Spinal cord (tissue), 10 donors: ENCODE measurements around the gene VPS52. TPM values are rescaled to one million over a fixed set of nuclear protein-coding genes. Genes with fewer than 3 reads are reported as not detected.
A peak's percentile ranks its signal among the peaks of the same experiment; 100 is the strongest.

Experiments
- DNase-seq, 6 donors: peaks; one replicate each; pipeline versions ENCODE4 v3.0.0 to v3.0.0-alpha.2; 2013 to 2015; ENCODE audit warnings: low spot score in 6 of 6, low read depth in 4 of 6
- H3K27ac ChIP-seq: one replicate; pipeline ENCODE4 v1.5.1; 2013; ENCODE audit warnings: low read depth, low read length, control low read depth
- H3K27me3 ChIP-seq: one replicate; pipeline ENCODE4 v1.6.1; 2013; ENCODE audit warnings: low read length; ENCODE audit not compliant: control insufficient read depth, insufficient read depth
- H3K36me3 ChIP-seq: one replicate; pipeline ENCODE4 v1.6.1; 2013; ENCODE audit warnings: low read length; ENCODE audit not compliant: control insufficient read depth, insufficient read depth
- H3K4me1 ChIP-seq: one replicate; pipeline ENCODE4 v1.6.1; 2013; ENCODE audit warnings: low read length; ENCODE audit not compliant: control insufficient read depth, insufficient read depth
- H3K4me3 ChIP-seq: one replicate; pipeline ENCODE4 v1.5.1; 2013; ENCODE audit warnings: low read depth, low read length, control low read depth
- H3K9me3 ChIP-seq: one replicate; pipeline ENCODE4 v1.6.1; 2013; ENCODE audit warnings: low read length; ENCODE audit not compliant: control insufficient read depth, insufficient read depth
- WGBS: methylation state at CpG from one replicate; pipeline ENCODE4 v1.1.5; 2013; ENCODE audit warnings: missing lambda C conversion rate; ENCODE audit not compliant: insufficient coverage; 5-methylcytosine and 5-hydroxymethylcytosine counted together
- polyA plus RNA-seq, 2 donors: library from polyadenylated mRNA; unstranded; fragments of 120-200 nt; gene quantifications; one replicate each; pipeline ENCODE4 v1.2.1, GENCODE V29; 2013; ENCODE audit not compliant: insufficient read length in 2 of 2
- total RNA-seq, 2 donors: library from RNA; depleted of rRNA in 1 of 2; stranded (reverse); fragments of 120-200 nt in 1 of 2; fragments of >200 nt in 1 of 2; gene quantifications; one replicate each; pipeline versions ENCODE4 v1.2.3 to v1.2.4, GENCODE V29; 2013 to 2014
- donor health status: healthy.

Gene VPS52
- total and polyA plus RNA-seq, 4 donors = 35.4 to 87.3 (median 59.3) TPM

GRCh38 chr6:33251395-33252012 lies 20.2 kb downstream of the VPS52 start:
- 95% methylated on average over 6 of the region's 6 CpGs for WGBS
- Histone ChIP-seq H3K27ac (no peak overlapping the region), H3K36me3 (peaks cover 21% of the 10 kb centered on the region), H3K4me3 (no peak overlapping the region), H3K9me3 (no peaks in the 10 kb centered on the region), H3K4me1 (peaks cover 19% of the 10 kb centered on the region), H3K27me3 (no peaks in the 10 kb centered on the region)
- DNase-seq = no peak

DNA sequence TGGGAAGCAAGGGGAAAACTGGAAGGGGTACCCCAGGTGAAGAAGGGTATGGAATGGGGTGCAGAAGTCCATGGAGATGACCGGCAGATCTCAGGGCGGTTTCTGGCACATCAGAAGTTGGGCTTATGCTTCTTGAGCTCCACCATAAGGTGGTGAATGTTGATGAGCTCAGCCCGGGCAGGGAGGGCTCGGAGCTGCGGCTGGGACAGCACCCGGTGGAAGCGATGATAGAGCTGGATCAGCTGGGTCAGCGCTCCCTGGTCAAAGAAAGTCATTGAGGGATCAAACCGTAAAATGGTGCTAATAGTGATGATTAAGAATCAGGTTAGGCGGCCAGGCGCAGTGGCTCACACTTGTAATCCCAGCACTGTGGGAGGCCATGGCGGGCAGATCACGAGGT lies 20.9 kb downstream of the VPS52 start:
- Histone ChIP-seq H3K27ac (no peak overlapping the region), H3K9me3 (no peaks in the 10 kb centered on the region), H3K4me3 (no peak overlapping the region), H3K4me1 (peaks cover 19% of the 10 kb centered on the region), H3K36me3 (peaks cover 21% of the 10 kb centered on the region), H3K27me3 (no peaks in the 10 kb centered on the region)
- no peak for DNase-seq
- WGBS = 95% methylated on average over 11 of the region's 13 CpGs

DNA sequence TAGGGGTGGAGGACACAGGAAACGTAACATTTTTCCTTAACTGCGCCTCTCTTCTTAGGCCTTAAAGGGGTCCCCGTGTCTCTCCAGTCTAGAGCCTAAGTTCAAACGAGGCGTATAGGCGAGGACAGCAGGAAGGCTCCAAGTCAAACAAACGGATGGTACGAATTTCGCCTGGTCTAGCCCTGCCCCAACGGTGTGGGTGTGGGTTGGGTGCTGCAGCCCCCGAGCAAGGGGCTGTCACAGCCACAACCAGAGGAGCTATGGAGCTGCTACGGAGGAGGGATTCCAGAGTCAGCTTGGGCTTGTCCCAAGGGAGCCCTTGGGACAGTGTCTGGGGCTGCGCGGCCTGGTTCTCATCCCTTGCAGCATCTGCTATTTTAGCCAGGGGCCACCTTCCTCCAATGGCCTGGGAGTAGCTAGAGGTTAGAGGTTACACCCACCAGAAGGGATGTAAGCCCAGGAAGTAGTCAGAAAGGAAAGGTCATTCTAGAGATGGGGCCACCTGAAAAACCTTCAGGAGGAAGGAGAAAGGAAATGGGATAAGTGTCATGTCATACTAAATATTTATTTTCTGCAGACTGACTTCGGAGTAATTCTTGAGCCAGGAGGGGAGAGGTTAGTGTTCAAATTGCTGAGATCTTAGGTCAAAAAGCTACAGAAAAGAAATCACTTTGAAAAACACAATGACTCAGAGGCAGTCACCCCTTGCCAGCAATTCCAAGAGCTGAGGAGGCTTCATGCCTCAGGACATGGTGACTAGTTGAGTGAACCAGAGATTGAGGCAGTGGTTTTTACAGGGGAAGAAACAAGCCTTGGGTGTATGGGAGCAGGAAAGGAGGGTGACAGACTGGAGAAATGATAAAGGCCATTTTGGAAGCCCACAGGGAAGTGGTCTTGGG lies 21.7 kb downstream of the VPS52 start:
- peaks cover 21% of the 10 kb centered on the region for H3K36me3 ChIP-seq
- H3K4me1 ChIP-seq = peaks cover 19% of the 10 kb centered on the region
- H3K27me3 ChIP-seq = no peaks in the 10 kb centered on the region
- DNase-seq = no peak
- H3K4me3 ChIP-seq = peak overlapping the region; percentile 83
- 3% methylated on average over 12 of the region's 15 CpGs for WGBS
- H3K27ac ChIP-seq = peak overlapping the region; percentile 94
- H3K9me3 ChIP-seq = no peaks in the 10 kb centered on the region

- H3K4me3 ChIP-seq = peak overlapping the region; percentile 83
- no peaks in the 10 kb centered on the region for H3K27me3 ChIP-seq
- H3K9me3 ChIP-seq = no peaks in the 10 kb centered on the region
- H3K36me3 ChIP-seq = peaks cover 18% of the 10 kb centered on the region
- under 1% methylated on average over 48 of the region's 58 CpGs for WGBS
- DNase-seq = peak; percentile 93 to 99 (median 96)
- peak overlapping the region; percentile 94 for H3K27ac ChIP-seq
- peaks cover 19% of the 10 kb centered on the region for H3K4me1 ChIP-seq
These were observed 22.5 kb downstream of the VPS52 start for GRCh38 chr6:33248932-33249731.

GRCh38 chr6:33248643-33248931 lies 23.1 kb downstream of the VPS52 start:
- peak in 2 of 6 donors; percentile 19 to 30 for DNase-seq
- Histone ChIP-seq H3K36me3 (peaks cover 18% of the 10 kb centered on the region), H3K27ac (peak overlapping the region; percentile 88), H3K9me3 (no peaks in the 10 kb centered on the region), H3K4me3 (peak overlapping the region; percentile 83), H3K4me1 (peaks cover 19% of the 10 kb centered on the region), H3K27me3 (no peaks in the 10 kb centered on the region)
- WGBS = under 1% methylated on average over 18 of the region's 18 CpGs

GRCh38 chr6:33247977-33248642 lies 23.6 kb downstream of the VPS52 start:
- Histone ChIP-seq H3K4me3 (peak overlapping the region; percentile 83), H3K9me3 (no peaks in the 10 kb centered on the region), H3K27me3 (no peaks in the 10 kb centered on the region), H3K4me1 (peaks cover 19% of the 10 kb centered on the region), H3K36me3 (peaks cover 16% of the 10 kb centered on the region), H3K27ac (peak overlapping the region; percentile 88)
- peak; percentile 72 to 95 (median 86) for DNase-seq
- under 1% methylated on average over 24 of the region's 28 CpGs for WGBS

DNA sequence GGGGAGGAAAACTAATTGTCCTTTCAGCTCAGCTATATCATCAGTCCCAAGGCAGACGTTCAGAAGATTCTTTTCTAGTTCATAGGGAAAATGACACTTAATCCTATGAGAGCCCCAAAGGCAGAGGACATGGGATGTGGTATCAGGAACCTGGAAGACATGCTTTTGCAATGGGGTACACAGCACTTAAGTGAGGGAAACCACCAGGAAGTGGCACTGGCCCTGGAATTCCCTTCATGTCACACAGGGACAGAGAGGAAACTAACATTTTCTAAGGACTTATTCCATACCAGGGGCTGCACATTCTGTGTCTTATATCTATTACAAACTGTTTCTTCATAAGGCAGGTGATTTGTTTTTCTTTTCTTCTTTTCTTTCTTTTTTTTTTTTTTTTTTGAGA lies 28.2 kb downstream of the VPS52 start:
- Histone ChIP-seq H3K27ac (no peak overlapping the region), H3K9me3 (no peaks in the 10 kb centered on the region), H3K27me3 (peaks cover 4% of the 10 kb centered on the region), H3K4me1 (peaks cover 3% of the 10 kb centered on the region), H3K4me3 (no peak overlapping the region), H3K36me3 (no peaks in the 10 kb centered on the region)
- no peak for DNase-seq
- no CpG with 5 or more reads among the region's 1 CpG for WGBS

GRCh38 chr6:33241968-33242367 lies 29.7 kb downstream of the VPS52 start:
- H3K27me3 ChIP-seq = peaks cover 4% of the 10 kb centered on the region
- no peak overlapping the region for H3K4me3 ChIP-seq
- no peaks in the 10 kb centered on the region for H3K4me1 ChIP-seq
- H3K9me3 ChIP-seq = no peaks in the 10 kb centered on the region
- H3K36me3 ChIP-seq = no peaks in the 10 kb centered on the region
- no peak for DNase-seq
- WGBS = no CpG with 5 or more reads among the region's 3 CpGs
- no peak overlapping the region for H3K27ac ChIP-seq

DNA sequence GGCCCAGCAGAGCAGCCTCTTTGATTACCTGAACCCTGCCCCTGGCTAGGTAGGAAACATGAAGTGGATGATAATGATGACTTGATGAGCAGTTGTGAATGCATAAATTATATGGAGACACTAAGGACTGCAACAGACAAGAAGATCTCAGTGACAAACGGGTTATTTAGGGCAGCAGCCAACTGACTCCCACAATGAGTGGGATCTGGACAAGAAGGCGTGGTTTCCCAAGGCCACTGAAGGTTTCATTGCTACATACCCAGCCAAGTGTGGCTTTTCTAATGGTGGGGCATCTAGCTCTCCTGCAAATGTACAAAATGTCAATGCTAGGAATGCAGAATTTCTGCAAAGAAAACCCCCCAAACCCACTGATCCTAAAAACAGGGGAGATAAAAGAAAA lies 33.9 kb downstream of the VPS52 start:
- no peak for DNase-seq
- no peaks in the 10 kb centered on the region for H3K36me3 ChIP-seq
- no peaks in the 10 kb centered on the region for H3K9me3 ChIP-seq
- no peaks in the 10 kb centered on the region for H3K4me1 ChIP-seq
- H3K27ac ChIP-seq = no peak overlapping the region
- 63% methylated on average over 2 of the region's 2 CpGs for WGBS
- H3K27me3 ChIP-seq = peaks cover 9% of the 10 kb centered on the region
- H3K4me3 ChIP-seq = no peak overlapping the region
